RWPE1 (cell line): ENCODE results near the gene EVI2B.
"Not testable (repeated sequence)": the region's sequence is repeated elsewhere in the genome, so short reads cannot be mapped to it uniquely, and the experiment has no call there.

Experiments used
- CTCF ChIA-PET: fragments of 350-600 bp; sonication (Branson Sonifier 250); formaldehyde crosslinking; extraction: SDS; loops from one replicate; lab custom pipeline; 2021; lab: Yijun Ruan, JAX
- POLR2A ChIA-PET: fragments of 400-600 bp; formaldehyde crosslinking; extraction: SDS; loops from one replicate; lab custom pipeline; 2020; ENCODE audit warnings: antibody characterized with exemption; ENCODE audit not compliant: low non-redundant PET; lab: Yijun Ruan, JAX
- DNase-seq: peaks from one replicate; pipeline ENCODE4 v3.0.0; 2012; ENCODE audit warnings: low spot score
- H3K27ac ChIP-seq: fragments of 450-650 bp; 2 replicates; pipeline ENCODE4 v1.5.1; 2017
- CTCF ChIP-seq: fragments of 450-650 bp; conservative IDR thresholded peaks from 2 replicates; pipeline ENCODE4 v1.5.1; 2017; ENCODE audit warnings: low read depth, mild to moderate bottlenecking

The EVI2B gene

GRCh38 chr17:31293581-31293980 lies 20.3 kb downstream of the EVI2B start:
- POLR2A ChIA-PET = no interaction called here
- CTCF ChIA-PET = interaction anchor here (0.7 to 1.3 kb wide), 2 partner anchors 24 to 241 kb away, joined by 3 to 4 read pairs; no protein-coding TSS in a partner anchor
- no peak for TF ChIP-seq CTCF
- DNase-seq = no peak
- no peak overlapping the region for H3K27ac ChIP-seq

DNA sequence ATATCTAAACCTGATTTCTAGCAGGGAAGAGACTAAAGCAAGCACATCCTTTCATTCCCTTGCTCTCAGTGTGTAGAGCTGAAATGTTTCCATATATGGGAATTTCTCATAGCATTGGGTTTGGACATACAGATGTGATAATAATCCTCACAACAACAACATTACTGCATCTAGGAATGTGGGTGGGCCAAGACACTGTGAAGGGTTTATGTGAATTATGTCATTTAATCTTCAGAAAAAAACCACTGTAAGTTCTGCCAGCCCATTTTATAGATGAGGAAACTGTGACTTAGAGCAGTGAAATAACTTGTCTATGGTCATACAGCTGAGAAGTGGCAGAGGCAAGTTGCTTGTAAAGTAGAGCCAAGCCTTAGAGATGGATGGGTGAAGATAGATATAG lies 22.0 kb downstream of the EVI2B start:
- H3K27ac ChIP-seq = no peak overlapping the region
- no peak for TF ChIP-seq CTCF
- ChIA-PET POLR2A (no interaction called here), CTCF (no interaction called here)
- DNase-seq = no peak

GRCh38 chr17:31289790-31290189 lies 24.1 kb downstream of the EVI2B start:
- H3K27ac ChIP-seq = no peak overlapping the region
- no peak for TF ChIP-seq CTCF
- no peak for DNase-seq
- ChIA-PET POLR2A (no interaction called here), CTCF (no interaction called here)

DNA sequence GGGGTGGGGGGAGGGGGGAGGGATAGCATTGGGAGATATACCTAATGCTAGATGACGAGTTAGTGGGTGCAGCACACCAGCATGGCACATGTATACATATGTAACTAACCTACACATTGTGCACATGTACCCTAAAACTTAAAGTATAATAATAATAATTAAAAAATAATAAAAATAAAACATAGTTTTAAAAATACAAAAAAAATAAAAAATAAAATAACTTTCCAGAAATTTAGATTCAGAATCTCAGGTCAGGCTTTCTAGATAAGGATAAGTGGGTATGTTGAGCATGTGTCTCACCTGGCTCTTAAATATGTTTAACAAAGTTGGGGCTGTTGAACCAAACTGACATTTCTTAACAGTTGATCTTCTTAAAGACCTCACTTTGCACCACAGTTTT lies 25.9 kb downstream of the EVI2B start:
- DNase-seq, CTCF ChIA-PET, H3K27ac ChIP-seq, POLR2A ChIA-PET: not testable (repeated sequence)

DNA sequence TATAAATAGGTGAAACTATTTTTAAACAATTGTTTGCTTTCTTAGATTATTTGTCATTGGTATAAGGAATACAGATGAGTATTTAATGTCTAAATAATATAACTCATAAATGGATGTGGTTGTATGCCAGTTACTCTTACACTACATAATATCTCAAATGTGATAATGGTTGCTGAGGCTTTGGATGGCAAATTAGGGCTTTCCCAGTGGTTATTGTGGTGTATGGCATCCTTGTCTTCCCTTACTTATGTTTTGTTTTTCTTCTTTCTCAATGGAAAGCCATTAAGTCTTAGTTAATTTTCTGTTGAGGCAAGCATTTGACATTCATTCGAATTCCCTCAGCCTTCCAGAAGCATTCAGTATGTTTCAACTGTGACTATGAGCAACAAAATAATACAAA lies 27.3 kb downstream of the EVI2B start:
- no peak for TF ChIP-seq CTCF
- no peak for DNase-seq
- CTCF ChIA-PET = no interaction called here
- POLR2A ChIA-PET = no interaction called here
- H3K27ac ChIP-seq = no peak overlapping the region

DNA sequence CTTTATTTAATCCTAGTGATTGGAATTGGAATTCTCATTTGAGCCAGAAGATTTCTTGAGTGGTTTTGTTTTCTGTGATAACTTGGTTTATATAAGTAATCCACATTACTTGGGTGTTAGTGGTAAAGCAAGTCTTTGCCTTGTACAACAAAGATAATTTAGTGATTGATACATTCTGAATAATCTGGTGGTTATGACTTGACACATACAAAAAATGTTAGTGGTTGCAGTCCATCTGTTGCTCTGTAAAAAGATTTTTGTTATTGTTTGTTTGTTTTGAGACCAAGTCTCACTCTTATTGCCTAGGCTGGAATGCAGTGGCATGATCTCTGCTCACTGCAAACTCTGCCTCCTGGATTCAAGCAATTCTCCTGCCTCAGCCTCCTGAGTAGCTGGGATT lies 30.0 kb downstream of the EVI2B start:
- ChIA-PET CTCF (interaction anchor here (1.0 kb wide), 1 partner anchor 32 kb away, joined by 3 read pairs; no protein-coding TSS in a partner anchor), POLR2A (no interaction called here)
- no peak overlapping the region for H3K27ac ChIP-seq
- TF ChIP-seq CTCF = no peak
- no peak for DNase-seq

GRCh38 chr17:31281061-31281460 lies 32.8 kb downstream of the EVI2B start:
- ChIA-PET CTCF (no interaction called here), POLR2A (no interaction called here)
- no peak for DNase-seq
- no peak overlapping the region for H3K27ac ChIP-seq
- TF ChIP-seq CTCF = no peak
